ENCODE data around the gene PDPN.
"Not testable (repeated sequence)": the region's sequence is repeated elsewhere in the genome, so short reads cannot be mapped to it uniquely, and the experiment has no call there.

PDPN gene
- long read RNA-seq, donor 1, partial matches to known transcripts, result 0 of 5 reads
- long read RNA-seq, donor 1, other reads (novel, unspliced or antisense), result 0 of 5 reads
- long read RNA-seq, donor 2, partial matches to known transcripts, result 0 of 3 reads
- long read RNA-seq, donor 2, other reads (novel, unspliced or antisense), result 0 of 3 reads
- long read RNA-seq, donor 3, partial matches to known transcripts, result 0 of 3 reads
- long read RNA-seq, donor 3, other reads (novel, unspliced or antisense), result 0 of 3 reads
- long read RNA-seq, donor 4, partial matches to known transcripts, result 13 of 17 reads
- long read RNA-seq, donor 4, other reads (novel, unspliced or antisense), result 0 of 17 reads
- long read RNA-seq, donor 5, transcript PDPN-202 (6 exons, 2,801 nt), result major isoform, 5 of 7 reads
- long read RNA-seq, donor 5, partial matches to known transcripts, result 0 of 7 reads
- long read RNA-seq, donor 5, other reads (novel, unspliced or antisense), result 0 of 7 reads
- long read RNA-seq, donor 6, partial matches to known transcripts, result 0 of 6 reads
- long read RNA-seq, donor 6, other reads (novel, unspliced or antisense), result 0 of 6 reads
- long read RNA-seq, donor 7, transcript PDPN-201 (6 exons, 3,104 nt), result major isoform, 11 of 16 reads
- long read RNA-seq, donor 7, partial matches to known transcripts, result 0 of 16 reads
- long read RNA-seq, donor 7, other reads (novel, unspliced or antisense), result 0 of 16 reads
- long read RNA-seq, donor 8, transcript PDPN-201 (6 exons, 3,104 nt), result major isoform, 6 of 9 reads
- long read RNA-seq, donor 8, partial matches to known transcripts, result 0 of 9 reads
- long read RNA-seq, donor 8, other reads (novel, unspliced or antisense), result 0 of 9 reads

- DNase-seq, result no peak
These were observed at the start of gene PDPN for GRCh38 chr1:13583595-13583965. Gene PDPN, plus strand, starts transcription at chr1:13583832. Its CDS starts 202 bp downstream, at chr1:13584034.

GRCh38 chr1:13535227-13535626, 48.4 kb upstream of the PDPN start:
- no peak for DNase-seq

GRCh38 chr1:13536571-13536970, 47.1 kb upstream of the PDPN start:
- DNase-seq, result no peak

GRCh38 chr1:13538832-13539231, 44.8 kb upstream of the PDPN start:
- DNase-seq, result no peak

GRCh38 chr1:13539683-13540082, 43.9 kb upstream of the PDPN start:
- no peak for DNase-seq

- DNase-seq, result peak; percentile 30
These were observed 42.8 kb upstream of the PDPN start for GRCh38 chr1:13540866-13541265.

- DNase-seq, result no peak
These were observed 42.0 kb upstream of the PDPN start for GRCh38 chr1:13541435-13542215.

GRCh38 chr1:13543451-13544220, 40.0 kb upstream of the PDPN start:
- DNase-seq, result peak; percentile 53

- no peak for DNase-seq
These were observed 39.4 kb upstream of the PDPN start for GRCh38 chr1:13544221-13544556.

GRCh38 chr1:13546791-13547190, 36.8 kb upstream of the PDPN start:
- no peak for DNase-seq

GRCh38 chr1:13548281-13548680, 35.4 kb upstream of the PDPN start:
- DNase-seq, result no peak

GRCh38 chr1:13549021-13549420, 34.6 kb upstream of the PDPN start:
- no peak for DNase-seq

- DNase-seq, result no peak
These were observed 34.1 kb upstream of the PDPN start for GRCh38 chr1:13549521-13549920.

GRCh38 chr1:13550663-13551062, 33.0 kb upstream of the PDPN start:
- no peak for DNase-seq

GRCh38 chr1:13554798-13555197, 28.8 kb upstream of the PDPN start:
- no peak for DNase-seq

- DNase-seq, result no peak
These were observed 27.3 kb upstream of the PDPN start for GRCh38 chr1:13556224-13556764.

- no peak for DNase-seq
These were observed 23.1 kb upstream of the PDPN start for GRCh38 chr1:13560541-13560940.

- not testable (repeated sequence) for DNase-seq
These were observed 20.7 kb upstream of the PDPN start for GRCh38 chr1:13562981-13563380.

- no peak for DNase-seq
These were observed 19.6 kb upstream of the PDPN start for GRCh38 chr1:13564073-13564472.

- not testable (repeated sequence) for DNase-seq
These were observed 13.2 kb upstream of the PDPN start for GRCh38 chr1:13570435-13570834.

GRCh38 chr1:13570924-13571323, 12.7 kb upstream of the PDPN start:
- DNase-seq, result no peak

GRCh38 chr1:13573586-13573985, 10.0 kb upstream of the PDPN start:
- DNase-seq, result no peak
